H1 (cell line): ENCODE data around the gene COPS6.

Experiments used
- HDAC6 ChIP-seq: IDR thresholded peaks from one replicate; pipeline ENCODE4 v1.7.1; 2012; ENCODE audit warnings: low read depth, mild to moderate bottlenecking, inconsistent platforms, low read length, moderate library complexity
- SP4 ChIP-seq: IDR thresholded peaks from 2 replicates; pipeline ENCODE4 v1.6.1; 2012; ENCODE audit warnings: low read length, inconsistent platforms

DNA sequence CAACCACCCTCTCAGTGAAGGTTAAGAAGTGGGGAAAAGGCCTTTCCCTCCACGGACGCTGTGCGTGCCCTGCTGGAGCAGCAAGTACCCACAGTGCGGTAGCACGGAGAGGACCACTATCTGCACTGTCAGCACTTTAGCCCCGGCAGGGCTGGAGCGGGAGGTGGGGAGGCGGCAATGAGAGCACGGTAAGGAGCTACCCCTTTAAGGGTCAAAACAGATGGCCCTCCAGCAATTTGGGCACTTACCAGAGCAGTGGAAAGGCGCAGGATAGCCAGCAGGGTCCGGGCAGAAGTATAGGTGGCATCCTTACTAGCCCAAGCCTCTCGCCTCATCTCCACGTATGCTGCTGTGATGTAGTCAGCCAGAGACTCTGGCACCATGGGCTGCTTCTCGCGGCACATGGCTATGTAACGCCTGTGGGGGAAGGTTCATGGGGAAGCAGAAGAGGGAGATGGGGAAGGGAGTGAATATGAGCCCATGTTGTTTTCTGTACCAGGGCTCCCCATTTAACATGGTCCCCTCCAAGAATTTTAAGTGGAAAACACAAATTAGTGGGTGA is 5.2 kb downstream of the COPS6 start:
- TF ChIP-seq SP4 (no peak), HDAC6 (no peak)
